ENCODE results near the gene NOC3L.

NOC3L gene

GRCh38 chr10:94349327-94349726, 13.4 kb downstream of the NOC3L start:
- no peak overlapping the region for H3K27ac ChIP-seq
- ChIA-PET CTCF (interaction anchor here (0.6 to 1.3 kb wide), 4 partner anchors 25 to 395 kb away, joined by 3 to 7 read pairs (median 5); no protein-coding TSS in a partner anchor), POLR2A (ENCODE audit: low non-redundant PET) (no interaction called here)
- TF ChIP-seq, protein P1, sequence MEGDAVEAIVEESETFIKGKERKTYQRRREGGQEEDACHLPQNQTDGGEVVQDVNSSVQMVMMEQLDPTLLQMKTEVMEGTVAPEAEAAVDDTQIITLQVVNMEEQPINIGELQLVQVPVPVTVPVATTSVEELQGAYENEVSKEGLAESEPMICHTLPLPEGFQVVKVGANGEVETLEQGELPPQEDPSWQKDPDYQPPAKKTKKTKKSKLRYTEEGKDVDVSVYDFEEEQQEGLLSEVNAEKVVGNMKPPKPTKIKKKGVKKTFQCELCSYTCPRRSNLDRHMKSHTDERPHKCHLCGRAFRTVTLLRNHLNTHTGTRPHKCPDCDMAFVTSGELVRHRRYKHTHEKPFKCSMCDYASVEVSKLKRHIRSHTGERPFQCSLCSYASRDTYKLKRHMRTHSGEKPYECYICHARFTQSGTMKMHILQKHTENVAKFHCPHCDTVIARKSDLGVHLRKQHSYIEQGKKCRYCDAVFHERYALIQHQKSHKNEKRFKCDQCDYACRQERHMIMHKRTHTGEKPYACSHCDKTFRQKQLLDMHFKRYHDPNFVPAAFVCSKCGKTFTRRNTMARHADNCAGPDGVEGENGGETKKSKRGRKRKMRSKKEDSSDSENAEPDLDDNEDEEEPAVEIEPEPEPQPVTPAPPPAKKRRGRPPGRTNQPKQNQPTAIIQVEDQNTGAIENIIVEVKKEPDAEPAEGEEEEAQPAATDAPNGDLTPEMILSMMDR (conservative IDR thresholded peaks at IDR 0.05; ENCODE audit: low read depth) = no peak
- DNase-seq (ENCODE audit: low spot score) = no peak

GRCh38 chr10:94344522-94345122, 18.1 kb downstream of the NOC3L start:
- DNase-seq (ENCODE audit: low spot score) = no peak
- CTCF ChIA-PET = interaction anchor here (1.1 kb wide), 2 partner anchors 11 to 99 kb away, joined by 3 read pairs; no protein-coding TSS in a partner anchor
- H3K27ac ChIP-seq = no peak overlapping the region
- TF ChIP-seq, protein P1 (conservative IDR thresholded peaks at IDR 0.05; ENCODE audit: low read depth) = no peak
- POLR2A ChIA-PET (ENCODE audit: low non-redundant PET) = no interaction called here

DNA sequence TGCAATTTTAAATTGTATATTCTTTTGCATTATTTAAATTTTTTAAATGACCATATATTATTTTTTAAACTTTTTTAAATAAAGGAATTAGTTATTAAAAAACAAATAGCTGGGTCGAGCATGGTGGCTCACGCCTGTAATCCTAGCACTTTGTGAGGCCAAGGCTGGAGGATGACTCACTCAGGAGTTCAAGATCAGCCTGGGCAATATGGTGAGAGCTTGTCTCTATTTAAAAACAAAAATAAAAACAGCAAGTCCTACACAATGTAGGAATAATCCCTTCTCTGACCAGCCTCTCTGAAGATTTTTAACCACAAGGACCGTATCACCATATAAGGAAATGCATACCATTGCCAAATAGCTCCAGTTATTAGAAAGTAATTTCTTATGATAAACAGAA, 19.6 kb downstream of the NOC3L start:
- ChIA-PET POLR2A (ENCODE audit: low non-redundant PET) (no interaction called here), CTCF (interaction anchor here (1.1 kb wide), 1 partner anchor 23 kb away, joined by 3 read pairs; no protein-coding TSS in a partner anchor)
- no peak overlapping the region for H3K27ac ChIP-seq
- TF ChIP-seq, protein P1 (conservative IDR thresholded peaks at IDR 0.05; ENCODE audit: low read depth) = no peak
- DNase-seq (ENCODE audit: low spot score) = no peak

DNA sequence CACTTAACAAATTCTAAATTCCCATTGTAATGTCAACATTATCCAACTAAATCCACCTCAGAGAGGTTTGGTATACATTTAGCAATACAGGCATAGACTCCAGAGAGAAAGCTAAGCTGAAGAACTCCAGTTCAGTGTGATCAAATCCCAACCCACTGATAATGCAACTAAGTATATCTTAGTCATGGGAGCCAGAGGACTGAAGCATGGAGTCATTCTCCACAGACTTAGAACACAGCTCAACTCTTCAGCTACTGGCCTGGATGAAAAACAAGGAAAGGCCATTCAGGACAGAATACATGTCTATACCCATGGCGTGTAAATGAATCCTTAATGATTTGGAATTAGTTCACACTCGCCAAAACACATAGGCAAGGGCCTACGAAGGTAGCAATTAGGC, 27.9 kb downstream of the NOC3L start:
- DNase-seq (ENCODE audit: low spot score) = no peak
- ChIA-PET CTCF (interaction anchor here (0.7 to 0.8 kb wide), 2 partner anchors 76 to 913 kb away, joined by 3 to 5 read pairs; no protein-coding TSS in a partner anchor), POLR2A (ENCODE audit: low non-redundant PET) (no interaction called here)
- H3K27ac ChIP-seq = no peak overlapping the region
- TF ChIP-seq, protein P1 (conservative IDR thresholded peaks at IDR 0.05; ENCODE audit: low read depth) = no peak

GRCh38 chr10:94333051-94333450, 29.7 kb downstream of the NOC3L start:
- TF ChIP-seq, protein P1 (conservative IDR thresholded peaks at IDR 0.05; ENCODE audit: low read depth) = no peak
- ChIA-PET POLR2A (ENCODE audit: low non-redundant PET) (no interaction called here), CTCF (interaction anchor here (0.5 to 1.8 kb wide), 5 partner anchors 11 to 253 kb away, joined by 3 to 10 read pairs (median 5); no protein-coding TSS in a partner anchor)
- DNase-seq (ENCODE audit: low spot score) = no peak
- H3K27ac ChIP-seq = no peak overlapping the region

- DNase-seq (ENCODE audit: low spot score) = no peak
- CTCF ChIA-PET = interaction anchor here (1.3 kb wide), 1 partner anchor 9 kb away, joined by 8 read pairs; no protein-coding TSS in a partner anchor
- TF ChIP-seq, protein P1 (conservative IDR thresholded peaks at IDR 0.05; ENCODE audit: low read depth) = no peak
- POLR2A ChIA-PET (ENCODE audit: low non-redundant PET) = no interaction called here
- H3K27ac ChIP-seq = no peak overlapping the region
These were observed 34.1 kb downstream of the NOC3L start for GRCh38 chr10:94328613-94329012.
